Measurements from ENCODE around the gene CAP2.
A peak's percentile ranks its signal among the peaks of the same experiment; 100 is the strongest.

Gene CAP2

DNA sequence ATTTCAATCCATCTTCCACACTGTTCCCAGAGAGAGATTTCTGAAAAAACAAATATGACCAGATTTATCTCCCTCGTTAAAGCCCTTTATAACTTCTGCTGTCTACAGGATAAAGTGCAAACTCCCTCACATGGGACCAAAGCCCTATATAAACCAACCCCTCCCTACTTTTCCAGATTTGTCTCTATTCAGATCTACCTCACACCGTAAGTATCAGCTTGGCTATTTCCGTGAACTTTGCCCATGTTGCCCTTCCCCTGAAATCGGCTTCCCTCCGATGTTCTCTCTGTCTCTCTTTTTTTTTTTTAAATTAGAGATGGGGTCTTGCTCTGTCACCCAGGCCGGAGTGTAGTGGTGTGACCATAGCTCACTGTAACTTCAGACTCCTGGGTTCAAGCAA, 194.6 kb downstream of the CAP2 start:
- DNase-seq = no peak

DNA sequence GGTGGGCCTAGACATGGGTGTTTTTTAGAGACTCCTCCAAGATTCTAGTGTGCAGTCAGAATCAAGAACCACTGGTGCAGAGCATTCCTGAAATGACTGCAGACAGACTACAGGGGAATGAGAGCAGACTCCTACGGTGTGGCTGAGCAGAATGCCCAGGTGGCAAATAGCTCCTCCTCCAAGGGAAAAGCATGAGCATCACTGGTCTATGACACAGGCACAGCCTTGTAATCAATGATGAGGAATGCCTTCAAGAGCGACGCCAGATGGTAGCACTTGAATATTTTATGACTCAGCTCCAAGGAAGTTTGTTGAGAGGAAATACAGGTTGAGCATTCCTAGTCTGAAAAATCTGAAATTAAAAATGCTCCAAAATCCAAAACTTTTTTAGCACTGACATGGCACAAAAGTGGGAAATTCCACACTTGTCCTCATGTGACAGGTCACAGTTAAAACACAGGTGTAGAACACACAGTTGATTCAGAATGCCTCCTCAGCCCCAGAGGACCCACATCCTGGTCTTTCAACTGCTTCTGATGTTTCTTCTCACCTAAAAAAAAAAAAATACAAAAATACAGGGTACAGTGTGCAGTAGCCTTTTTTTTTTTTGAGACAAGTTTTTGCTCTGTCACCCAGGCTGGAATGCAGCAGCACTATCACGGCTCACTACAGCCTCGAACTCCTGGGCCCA, 196.2 kb downstream of the CAP2 start:
- no peak for DNase-seq

DNA sequence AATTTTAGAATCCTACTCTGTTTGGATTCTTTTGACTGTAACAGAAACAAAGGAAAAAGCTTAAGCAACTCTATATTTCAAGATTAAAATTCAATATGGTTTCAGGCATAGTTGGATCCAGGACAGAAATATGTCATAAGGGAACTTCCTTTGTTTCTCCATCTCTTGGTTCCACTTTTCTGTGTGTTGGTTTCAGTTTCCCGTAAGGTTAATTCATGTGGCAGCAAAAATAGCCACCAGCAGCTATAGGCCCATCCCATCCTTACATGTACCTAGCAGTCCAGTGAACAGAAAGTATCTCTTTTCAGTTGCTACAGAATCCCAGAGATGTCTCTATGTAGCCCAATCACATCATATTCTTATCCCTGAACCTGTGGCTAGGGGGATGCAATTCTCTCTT, 197.9 kb downstream of the CAP2 start:
- no peak for DNase-seq

DNA sequence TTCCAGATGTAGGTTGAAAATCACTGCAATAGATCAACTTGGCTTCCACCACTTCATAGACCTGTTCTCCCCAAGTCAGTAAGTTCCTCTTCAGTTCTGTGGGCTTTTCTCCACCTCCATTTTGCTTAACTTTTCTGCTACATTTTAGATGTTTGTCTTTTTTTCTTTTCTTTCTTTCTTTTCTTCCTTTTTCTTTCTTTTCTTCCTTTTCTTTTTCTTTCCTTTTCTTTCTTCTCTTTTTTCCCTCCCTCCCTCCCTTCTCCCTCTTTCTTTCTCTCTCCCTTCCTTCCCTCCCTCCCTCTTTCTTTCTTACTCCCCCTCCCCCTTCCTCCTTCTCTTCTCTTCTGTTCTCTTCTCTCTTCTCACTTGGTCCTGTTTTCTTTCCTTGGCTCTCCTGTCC, 199.9 kb downstream of the CAP2 start:
- no peak for DNase-seq

DNA sequence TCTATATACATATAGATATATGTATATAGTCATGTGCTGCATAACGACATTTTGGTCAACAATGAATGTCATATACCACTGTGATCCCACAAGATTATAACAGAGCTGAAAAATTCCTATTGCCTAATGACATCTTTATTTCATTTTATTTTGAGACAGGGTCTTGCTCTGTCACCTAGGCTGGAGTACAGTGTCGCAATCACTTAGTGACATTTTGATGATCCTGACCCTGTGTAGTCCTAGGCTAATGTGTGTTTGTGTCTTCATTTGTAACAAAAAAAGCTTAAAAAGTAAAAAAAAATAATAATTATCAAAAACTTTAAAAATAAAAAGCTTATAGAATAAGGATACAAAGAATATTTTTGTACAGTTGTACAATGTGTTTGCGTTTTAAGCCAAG, 202.7 kb downstream of the CAP2 start:
- DNase-seq = no peak

DNA sequence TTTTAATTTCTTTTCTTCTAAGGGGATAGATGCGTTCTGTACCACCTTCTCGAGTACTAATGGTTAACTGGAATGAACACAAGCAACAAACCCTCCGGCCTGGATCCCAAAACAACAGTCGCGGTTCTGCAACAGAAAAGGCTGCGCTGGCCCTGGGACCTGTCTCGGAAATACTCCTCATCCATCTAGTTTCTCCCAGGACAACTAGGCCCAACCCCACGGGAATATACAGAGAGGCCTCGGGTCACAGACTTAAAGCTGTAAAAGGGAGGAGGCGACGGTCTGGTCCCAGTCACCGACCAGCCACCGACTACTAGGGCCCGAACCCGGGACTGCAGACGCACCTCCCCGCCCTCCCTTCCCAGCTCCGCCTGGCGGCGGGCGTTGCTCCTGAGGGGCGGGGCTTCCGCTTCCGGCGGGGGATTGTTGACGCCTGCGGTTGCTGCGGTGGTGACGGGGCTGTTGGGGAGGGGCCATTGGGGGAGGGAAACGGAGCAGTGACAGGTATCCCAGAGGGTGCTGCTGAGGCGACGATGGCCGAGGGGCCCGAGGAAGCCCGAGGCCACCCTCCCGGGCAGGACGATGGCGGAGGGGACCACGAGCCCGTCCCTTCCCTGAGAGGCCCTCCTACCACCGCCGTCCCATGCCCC, 206.6 kb downstream of the CAP2 start, which contains the start of gene FAM8A1:
FAM8A1 (plus strand) TSS at position 426 of the 650 bp plus-strand sequence; CDS start at position 534, 108 bp downstream.
- DNase-seq = peak; percentile 55

DNA sequence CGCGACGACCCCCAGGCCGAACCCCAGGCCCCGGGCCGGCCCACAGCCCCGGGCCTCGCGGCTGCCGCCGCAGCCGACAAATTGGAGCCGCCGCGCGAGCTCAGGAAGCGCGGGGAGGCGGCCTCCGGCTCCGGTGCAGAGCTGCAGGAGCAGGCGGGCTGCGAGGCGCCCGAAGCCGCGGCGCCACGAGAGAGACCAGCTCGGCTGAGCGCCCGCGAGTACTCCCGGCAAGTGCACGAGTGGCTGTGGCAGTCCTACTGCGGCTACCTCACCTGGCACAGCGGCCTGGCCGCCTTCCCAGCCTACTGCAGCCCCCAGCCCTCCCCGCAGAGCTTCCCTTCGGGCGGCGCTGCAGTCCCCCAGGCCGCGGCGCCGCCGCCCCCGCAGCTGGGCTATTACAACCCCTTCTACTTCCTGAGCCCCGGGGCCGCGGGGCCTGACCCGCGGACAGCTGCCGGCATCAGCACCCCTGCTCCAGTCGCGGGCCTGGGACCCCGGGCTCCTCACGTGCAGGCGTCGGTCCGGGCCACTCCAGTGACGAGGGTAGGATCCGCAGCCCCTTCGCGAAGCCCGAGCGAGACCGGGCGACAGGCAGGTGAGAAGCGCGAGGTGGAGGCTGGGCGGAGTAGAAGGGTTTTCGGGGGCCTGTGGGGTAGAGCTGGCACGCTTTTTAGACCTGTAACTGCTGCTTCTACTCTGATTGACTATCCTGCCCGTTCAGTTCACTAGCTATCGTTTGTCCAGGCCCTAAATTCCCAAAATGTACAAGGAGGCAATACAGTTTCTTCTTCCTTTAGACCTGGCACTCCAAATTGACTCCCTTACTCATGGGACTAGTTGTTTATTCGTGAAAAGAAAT, 207.4 kb downstream of the CAP2 start:
- DNase-seq = no peak

DNA sequence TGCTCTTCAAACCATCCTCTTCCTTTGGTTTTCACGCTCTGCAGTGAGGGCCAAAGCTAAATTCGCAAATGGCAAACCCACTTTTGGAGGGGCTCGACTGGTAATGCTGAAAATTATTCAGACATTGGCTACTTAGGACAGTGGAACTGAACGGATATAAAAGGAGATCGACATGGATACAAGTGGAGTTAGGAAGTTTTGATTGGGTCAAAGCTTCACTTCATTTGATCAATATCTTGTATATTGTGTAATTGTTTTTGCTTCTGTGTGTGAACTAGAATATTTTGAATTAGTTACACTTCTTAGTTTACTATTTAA, 207.9 kb downstream of the CAP2 start:
- no peak for DNase-seq

DNA sequence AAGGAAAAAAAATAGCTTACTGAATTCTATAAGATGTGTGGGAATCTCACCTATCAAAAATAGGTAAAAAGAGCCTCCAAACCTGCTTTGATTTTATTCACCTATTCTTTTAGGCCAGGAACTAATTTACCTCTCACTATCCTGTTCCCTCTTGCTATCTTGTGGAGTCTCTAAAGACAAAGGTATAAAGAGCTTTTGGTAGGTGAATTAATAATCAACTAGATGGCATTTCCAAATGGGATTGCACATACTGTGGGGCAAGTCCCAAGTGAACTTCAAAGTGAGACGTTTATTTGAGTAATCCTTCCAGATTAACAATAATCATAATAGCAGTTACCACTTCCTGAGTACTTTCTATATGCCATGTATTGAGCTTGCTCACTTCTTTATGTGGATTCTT, 209.5 kb downstream of the CAP2 start:
- DNase-seq = no peak

DNA sequence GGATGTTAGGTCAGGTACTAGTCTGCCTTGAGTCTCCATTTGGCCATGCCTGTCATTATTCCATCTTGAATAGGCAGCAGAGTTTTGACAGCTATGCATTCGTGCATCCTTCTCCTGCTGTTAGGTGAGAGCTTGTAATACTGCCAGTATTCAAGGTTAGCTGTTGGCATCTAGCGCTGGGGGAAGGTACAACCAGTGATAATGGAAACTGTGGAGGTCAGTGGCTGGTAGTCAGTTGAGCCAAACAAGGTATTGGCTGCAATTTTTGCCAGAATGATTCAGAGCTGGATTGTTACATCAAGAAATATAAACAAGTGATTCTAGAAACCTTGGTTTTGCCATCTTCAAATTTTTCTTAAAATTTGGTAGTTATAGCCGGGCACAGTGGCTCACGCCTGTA, 213.2 kb downstream of the CAP2 start:
- DNase-seq = no peak
